CMK (cell line): ENCODE data around the gene GIGYF2.
"Not testable (repeated sequence)": the region's sequence is repeated elsewhere in the genome, so short reads cannot be mapped to it uniquely, and the experiment has no call there.

ENCODE experiments used
- DNase-seq: peaks from one replicate; pipeline ENCODE4 v3.0.0-alpha.2; 2010; ENCODE audit warnings: low read depth

The GIGYF2 gene

GRCh38 chr2:232893834-232894233, 196.7 kb downstream of the GIGYF2 start:
- no peak for DNase-seq

GRCh38 chr2:232894251-232894650, 197.1 kb downstream of the GIGYF2 start:
- no peak for DNase-seq

GRCh38 chr2:232894746-232895145, 197.6 kb downstream of the GIGYF2 start:
- no peak for DNase-seq

- DNase-seq, result no peak
Observed at GRCh38 chr2:232896111-232896510, 199.0 kb downstream of the GIGYF2 start.

GRCh38 chr2:232896720-232897597, 199.8 kb downstream of the GIGYF2 start:
- DNase-seq, result no peak

- no peak for DNase-seq
Observed at GRCh38 chr2:232897598-232898408, 200.7 kb downstream of the GIGYF2 start.

DNA sequence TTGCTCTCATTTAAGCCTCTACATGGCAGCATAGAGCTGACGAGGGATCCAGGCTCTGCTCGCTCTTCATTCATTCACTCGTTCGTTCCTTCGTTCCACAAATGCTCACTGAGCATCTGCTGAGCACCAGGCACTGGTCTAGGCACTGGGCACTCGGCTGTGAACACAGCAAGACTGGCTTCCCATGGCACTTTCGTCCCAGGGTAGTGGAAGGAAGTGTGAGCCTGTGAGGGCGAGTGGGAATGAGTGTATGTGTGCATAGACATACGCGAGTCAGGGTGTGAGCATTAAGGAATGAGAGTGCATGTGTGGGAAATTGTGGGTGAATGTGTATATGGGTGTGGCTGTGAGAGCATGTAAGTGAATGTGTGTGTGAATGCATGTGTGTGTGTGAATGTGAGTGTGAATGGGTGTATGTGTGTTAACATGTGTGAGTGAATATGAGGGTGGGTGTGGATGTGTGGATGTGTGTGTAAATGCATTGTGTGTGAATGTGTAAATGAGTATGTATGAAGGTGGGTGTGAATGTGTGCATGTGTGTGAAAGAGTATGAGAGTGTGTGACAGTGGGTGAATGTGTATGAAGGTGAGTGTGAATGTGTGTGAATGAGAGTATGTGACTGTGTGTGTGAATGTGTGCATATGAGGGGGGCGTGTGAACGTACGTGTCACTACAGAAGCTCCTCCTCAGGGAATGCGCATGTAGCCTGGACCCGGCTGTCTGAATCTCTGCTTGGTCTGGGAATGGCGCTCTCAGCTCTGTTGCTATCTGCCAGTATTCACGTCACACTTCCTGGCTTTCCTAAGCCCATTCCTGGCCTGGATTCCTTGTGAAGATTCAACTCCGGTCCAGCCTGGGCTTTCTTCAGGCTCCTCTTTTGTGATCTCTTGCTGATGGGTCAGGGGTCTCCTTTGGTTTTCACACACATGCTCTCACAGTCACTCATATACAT, 201.7 kb downstream of the GIGYF2 start:
- DNase-seq, result no peak

DNA sequence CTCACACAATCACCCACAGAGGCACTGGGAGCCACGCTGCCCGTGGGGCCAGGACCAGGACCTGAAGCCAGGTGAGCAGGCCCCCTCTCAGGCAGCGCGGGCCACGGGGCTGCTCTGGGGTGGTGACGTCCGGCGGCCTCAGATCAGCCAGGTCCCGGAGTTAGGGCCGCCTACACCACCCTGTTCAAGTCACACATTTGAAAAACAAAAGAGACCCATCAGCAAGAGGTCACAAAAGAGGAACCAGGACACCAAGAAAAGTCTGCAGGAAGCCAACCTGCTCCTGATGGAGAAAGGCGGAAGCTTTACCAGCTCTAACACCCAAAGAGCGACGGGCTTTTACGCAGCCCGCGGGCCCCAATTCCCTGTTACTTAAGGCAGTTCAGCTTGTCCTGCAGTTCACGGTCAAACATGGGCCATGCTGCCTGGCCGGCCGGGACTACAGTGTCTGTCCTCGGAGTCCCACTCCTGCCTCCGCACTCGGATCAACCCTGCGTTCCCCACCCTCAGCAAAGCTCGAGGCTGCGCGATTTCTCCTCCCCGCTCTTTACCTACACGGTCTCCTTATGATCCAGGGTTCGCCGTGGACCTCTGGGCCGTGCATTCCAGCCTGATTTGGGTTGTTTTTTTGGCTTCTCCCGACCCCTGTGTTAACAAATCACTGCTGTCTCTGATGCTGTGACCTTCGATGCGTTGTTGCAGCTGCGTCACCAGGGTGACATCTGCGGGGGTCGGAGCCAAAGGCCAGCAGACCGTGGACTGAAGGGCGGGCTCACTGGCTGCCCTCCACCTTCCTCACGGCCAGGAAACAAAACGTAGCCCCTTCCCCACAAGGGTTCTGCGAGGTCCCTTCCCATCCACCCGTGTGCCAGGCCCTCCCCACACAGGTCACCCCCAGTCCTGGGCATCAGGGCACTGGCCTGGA, 203.9 kb downstream of the GIGYF2 start:
- no peak for DNase-seq

GRCh38 chr2:232901736-232902578, 204.8 kb downstream of the GIGYF2 start:
- no peak for DNase-seq

- no peak for DNase-seq
Observed at GRCh38 chr2:232903989-232904388, 206.9 kb downstream of the GIGYF2 start.

DNA sequence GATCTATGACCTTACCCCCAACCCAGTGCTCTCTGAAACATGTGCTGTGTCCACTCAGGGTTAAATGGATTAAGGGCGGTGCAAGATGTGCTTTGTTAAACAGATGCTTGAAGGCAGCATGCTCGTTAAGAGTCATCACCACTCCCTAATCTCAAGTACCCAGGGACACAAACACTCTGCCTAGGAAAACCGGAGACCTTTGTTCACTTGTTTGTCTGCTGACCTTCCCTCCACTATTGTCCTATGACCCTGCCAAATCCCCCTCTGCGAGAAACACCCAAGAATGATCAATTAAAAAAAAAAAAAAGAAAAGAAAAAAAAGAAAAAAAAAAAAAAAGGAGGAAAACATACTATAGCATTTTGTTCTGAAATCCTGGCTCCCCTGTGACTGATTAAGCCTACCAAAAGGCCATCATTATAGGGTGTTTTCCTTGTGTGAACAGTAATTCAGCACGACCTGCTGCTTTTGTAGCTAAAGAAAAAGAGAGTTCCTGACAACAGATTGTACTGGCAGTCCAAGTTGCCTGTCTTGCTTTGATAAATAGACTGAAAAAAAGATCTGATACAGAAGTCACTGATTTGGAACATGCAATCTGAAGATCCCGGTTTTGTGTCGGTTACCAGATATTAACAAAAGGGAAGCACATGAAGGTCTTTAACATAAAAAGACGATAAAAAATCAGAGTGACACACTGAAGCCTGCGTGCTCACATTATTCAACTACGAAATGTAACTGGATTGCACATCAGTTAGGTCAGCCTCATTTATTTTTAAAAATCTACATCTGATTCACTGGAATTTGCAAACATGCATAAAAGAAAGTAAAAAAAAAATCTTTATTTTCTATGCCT, 210.0 kb downstream of the GIGYF2 start:
- not testable (repeated sequence) for DNase-seq

GRCh38 chr2:232907718-232908085, 210.6 kb downstream of the GIGYF2 start:
- DNase-seq, result not testable (repeated sequence)

DNA sequence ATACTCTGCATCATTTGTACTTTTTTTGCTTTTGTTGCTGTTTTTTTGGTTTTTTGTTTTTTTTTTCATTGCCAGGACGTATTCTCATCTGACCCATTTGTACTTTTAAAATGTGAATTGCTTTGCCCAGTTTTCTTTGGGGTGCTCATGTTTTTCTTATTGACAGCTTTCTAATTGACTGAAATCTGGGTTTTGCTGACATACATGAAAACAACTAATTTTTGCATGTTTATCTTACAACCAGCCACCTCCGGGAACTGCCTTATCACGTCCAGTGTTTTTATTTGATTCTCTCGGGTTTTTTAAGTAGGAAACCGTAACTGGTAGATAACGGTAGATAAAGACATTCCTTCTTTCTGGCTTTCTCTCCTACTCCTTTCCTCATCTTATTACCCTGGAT, 211.6 kb downstream of the GIGYF2 start:
- DNase-seq, result no peak
